22Rv1 (cell line): ENCODE measurements around the gene PACRGL.

Experiments
- CTCF ChIP-seq: fragments of 450-650 bp; IDR thresholded peaks from 2 replicates; pipeline ENCODE4 v1.5.1; 2017; ENCODE audit warnings: mild to moderate bottlenecking
- ZFX ChIP-seq: fragments of 450-650 bp; IDR thresholded peaks from 2 replicates; pipeline ENCODE4 v1.6.1; 2017; ENCODE audit warnings: antibody characterized with exemption, borderline replicate concordance

GRCh38 chr4:20675786-20676185 lies 24.5 kb upstream of the PACRGL start:
- TF ChIP-seq CTCF = no peak
- no peak for TF ChIP-seq ZFX
